Activated CD4-positive, alpha-beta T cell treated with anti-CD3 and anti-CD28 coated beads, Interleukin-2, amount 10 ng/mL, durations not matched to agents 24 days and 14 days (primary cell): ENCODE results near the gene CSNK1D. TPM values are rescaled to one million over a fixed set of nuclear protein-coding genes. Genes with fewer than 3 reads are reported as not detected.
"Not testable (repeated sequence)": the region's sequence is repeated elsewhere in the genome, so short reads cannot be mapped to it uniquely, and the experiment has no call there.

Experiments used
- DNase-seq: peaks from one replicate; pipeline ENCODE4 v3.0.0; 2022
- H3K27ac Mint-ChIP-seq: one replicate; pipeline ENCODE4 v1.8.0; 2022; ENCODE audit warnings: mild to moderate bottlenecking, mixed read lengths
- H3K27me3 Mint-ChIP-seq: one replicate; pipeline ENCODE4 v1.8.0; 2022; ENCODE audit warnings: mixed read lengths
- H3K36me3 Mint-ChIP-seq: one replicate; pipeline ENCODE4 v1.8.0; 2022; ENCODE audit warnings: low read depth, mild to moderate bottlenecking, mixed read lengths
- H3K4me1 Mint-ChIP-seq: one replicate; pipeline ENCODE4 v1.8.0; 2021; ENCODE audit warnings: mixed read lengths
- H3K4me3 Mint-ChIP-seq: one replicate; pipeline ENCODE4 v1.8.0; 2022; ENCODE audit warnings: mild to moderate bottlenecking, moderate library complexity, mixed read lengths
- H3K9me3 Mint-ChIP-seq: one replicate; pipeline ENCODE4 v1.8.0; 2021; ENCODE audit warnings: mixed read lengths
- intact Hi-C: fragments of 100-400 bp; cut with micrococcal nuclease; formaldehyde crosslinking; loops from one replicate; pipeline ENCODE4 v1.15.1; 2023
- total RNA-seq: library from RNA; stranded (reverse); gene quantifications from 2 replicates; pipeline ENCODE4 v1.2.3, GENCODE V29; 2022

Gene CSNK1D
- total RNA-seq, 1 donor from 2014 or later = 146 TPM

GRCh38 chr17:82218349-82219075 is 55.0 kb downstream of the CSNK1D start:
- intact Hi-C loops = no loop called here
- no peak overlapping the region for H3K27ac Mint-ChIP-seq

GRCh38 chr17:82217530-82218204 is 55.8 kb downstream of the CSNK1D start:
- DNase-seq = no peak

More at GRCh38 chr17:82218349-82219075, 55.0 kb downstream of the CSNK1D start:
- Mint-ChIP-seq H3K27me3 (no peaks in the 10 kb centered on the region), H3K4me3 (no peak overlapping the region), H3K4me1 (peaks cover 22% of the 10 kb centered on the region), H3K9me3 (no peaks in the 10 kb centered on the region), H3K36me3 (no peaks in the 10 kb centered on the region)
- DNase-seq = no peak

GRCh38 chr17:82217120-82217529 is 56.4 kb downstream of the CSNK1D start:
- intact Hi-C loops = no loop called here

More at GRCh38 chr17:82217530-82218204, 55.8 kb downstream of the CSNK1D start:
- Mint-ChIP-seq H3K27me3 (no peaks in the 10 kb centered on the region), H3K9me3 (no peaks in the 10 kb centered on the region), H3K36me3 (no peaks in the 10 kb centered on the region), H3K27ac (peak overlapping the region; percentile 34), H3K4me3 (no peak overlapping the region), H3K4me1 (peaks cover 23% of the 10 kb centered on the region)
- intact Hi-C loops = no loop called here

GRCh38 chr17:82216301-82217119 is 57.0 kb downstream of the CSNK1D start:
- Mint-ChIP-seq H3K27me3 (no peaks in the 10 kb centered on the region), H3K4me1 (peaks cover 28% of the 10 kb centered on the region), H3K36me3 (no peaks in the 10 kb centered on the region), H3K27ac (peak overlapping the region; percentile 86), H3K4me3 (peak overlapping the region; percentile 32), H3K9me3 (no peaks in the 10 kb centered on the region)
- intact Hi-C loops = no loop called here
- peak; percentile 83 for DNase-seq

More at GRCh38 chr17:82217120-82217529, 56.4 kb downstream of the CSNK1D start:
- Mint-ChIP-seq H3K36me3 (no peaks in the 10 kb centered on the region), H3K27ac (peak overlapping the region; percentile 86), H3K9me3 (no peaks in the 10 kb centered on the region), H3K4me1 (peaks cover 23% of the 10 kb centered on the region), H3K27me3 (no peaks in the 10 kb centered on the region), H3K4me3 (peak overlapping the region; percentile 32)
- DNase-seq = no peak

GRCh38 chr17:82215972-82216300 is 57.6 kb downstream of the CSNK1D start:
- Mint-ChIP-seq H3K36me3 (no peaks in the 10 kb centered on the region), H3K4me3 (no peak overlapping the region), H3K4me1 (peaks cover 29% of the 10 kb centered on the region), H3K9me3 (no peaks in the 10 kb centered on the region), H3K27ac (peak overlapping the region; percentile 86), H3K27me3 (no peaks in the 10 kb centered on the region)
- DNase-seq = no peak
- intact Hi-C loops = no loop called here

GRCh38 chr17:82215095-82215971 is 58.2 kb downstream of the CSNK1D start:
- peak overlapping the region; percentile 86 for H3K27ac Mint-ChIP-seq
- peak; percentile 70 for DNase-seq
- H3K9me3 Mint-ChIP-seq = no peaks in the 10 kb centered on the region
- H3K4me3 Mint-ChIP-seq = no peak overlapping the region
- intact Hi-C loops = no loop called here
- H3K27me3 Mint-ChIP-seq = no peaks in the 10 kb centered on the region
- no peaks in the 10 kb centered on the region for H3K36me3 Mint-ChIP-seq
- peaks cover 29% of the 10 kb centered on the region for H3K4me1 Mint-ChIP-seq

- peak overlapping the region; percentile 82 for H3K4me3 Mint-ChIP-seq
- intact Hi-C loops = no loop called here
- DNase-seq = peak; percentile 63
- H3K27me3 Mint-ChIP-seq = no peaks in the 10 kb centered on the region
- H3K9me3 Mint-ChIP-seq = no peaks in the 10 kb centered on the region
- H3K36me3 Mint-ChIP-seq = no peaks in the 10 kb centered on the region
- peaks cover 33% of the 10 kb centered on the region for H3K4me1 Mint-ChIP-seq
- peak overlapping the region; percentile 83 for H3K27ac Mint-ChIP-seq
Observed at GRCh38 chr17:82214012-82214628, 59.4 kb downstream of the CSNK1D start.

GRCh38 chr17:82213251-82214011 is 60.1 kb downstream of the CSNK1D start:
- peak; percentile 82 for DNase-seq

GRCh38 chr17:82212331-82213250 is 60.9 kb downstream of the CSNK1D start, which contains the start of gene CCDC57:
TSS of gene CCDC57 (minus strand) at chr17:82212842. CDS start at chr17:82201944, 10,898 bp downstream.
- peak within 1 kb of the TSS; percentile 91 for H3K27ac Mint-ChIP-seq
- no peaks in the 10 kb centered on the region for H3K27me3 Mint-ChIP-seq
- intact Hi-C loops = loop anchor here (2.0 kb wide), 1 partner anchor 16 kb away; the partner anchor contains the start of gene SLC16A3
- H3K4me3 Mint-ChIP-seq = peak within 1 kb of the TSS; percentile 82
- no peaks in the 10 kb centered on the region for H3K9me3 Mint-ChIP-seq
- H3K36me3 Mint-ChIP-seq = no peaks in the 10 kb centered on the region
- DNase-seq = peak; percentile 93
- H3K4me1 Mint-ChIP-seq = peaks cover 37% of the 10 kb centered on the region

More at GRCh38 chr17:82213251-82214011, 60.1 kb downstream of the CSNK1D start:
- Mint-ChIP-seq H3K27ac (peak overlapping the region; percentile 91), H3K27me3 (no peaks in the 10 kb centered on the region), H3K9me3 (no peaks in the 10 kb centered on the region), H3K4me1 (peaks cover 35% of the 10 kb centered on the region), H3K4me3 (peak overlapping the region; percentile 82), H3K36me3 (no peaks in the 10 kb centered on the region)
- intact Hi-C loops = loop anchor here (2.0 kb wide), 1 partner anchor 15 kb away; the partner anchor contains the start of gene SLC16A3

- DNase-seq, H3K9me3 Mint-ChIP-seq, H3K27me3 Mint-ChIP-seq, H3K27ac Mint-ChIP-seq, H3K4me3 Mint-ChIP-seq, intact Hi-C loops, H3K36me3 Mint-ChIP-seq: not testable (repeated sequence)
- H3K4me1 Mint-ChIP-seq = peaks cover 36% of the 10 kb centered on the region
Observed at GRCh38 chr17:82210655-82211054, 62.8 kb downstream of the CSNK1D start.

- H3K4me3 Mint-ChIP-seq = peak overlapping the region; percentile 62
- H3K27ac Mint-ChIP-seq = peak overlapping the region; percentile 89
- peaks cover 4% of the 10 kb centered on the region for H3K36me3 Mint-ChIP-seq
- intact Hi-C loops = no loop called here
- no peaks in the 10 kb centered on the region for H3K9me3 Mint-ChIP-seq
- peak; percentile 94 for DNase-seq
- H3K27me3 Mint-ChIP-seq = no peaks in the 10 kb centered on the region
- H3K4me1 Mint-ChIP-seq = peaks cover 41% of the 10 kb centered on the region
Observed at GRCh38 chr17:82205720-82206508, 67.6 kb downstream of the CSNK1D start.
